GM12891 (cell line): ENCODE measurements around the gene TLE2.

Experiments used
- PAX5 ChIP-seq: IDR thresholded peaks from 2 replicates; pipeline ENCODE4 v1.6.1; 2011; ENCODE audit warnings: low read length, moderate library complexity, mild to moderate bottlenecking; ENCODE audit not compliant: insufficient read depth, severe bottlenecking
- POLR2A ChIP-seq: IDR thresholded peaks from 2 replicates; pipeline ENCODE4 v1.6.1; 2011; ENCODE audit warnings: low read depth, low read length, control low read depth
- POLR2AphosphoS5 ChIP-seq: IDR thresholded peaks from 2 replicates; pipeline ENCODE4 v1.6.1; 2011; ENCODE audit warnings: low read depth, low read length, control low read depth
- SPI1 ChIP-seq: IDR thresholded peaks from 2 replicates; pipeline ENCODE4 v1.6.1; 2011; ENCODE audit warnings: low read depth, low read length, control low read depth
- TAF1 ChIP-seq: IDR thresholded peaks from 2 replicates; pipeline ENCODE4 v1.6.1; 2011; ENCODE audit warnings: low read depth, low read length, control low read depth

GRCh38 chr19:2978772-2979171 is 50.3 kb downstream of the TLE2 start:
- TF ChIP-seq POLR2AphosphoS5 = no peak
- no peak for TF ChIP-seq POLR2A
- no peak for TF ChIP-seq PAX5
- TF ChIP-seq TAF1 = no peak
- no peak for TF ChIP-seq SPI1
